Measurements from ENCODE around the gene HTR4.

The HTR4 gene

DNA sequence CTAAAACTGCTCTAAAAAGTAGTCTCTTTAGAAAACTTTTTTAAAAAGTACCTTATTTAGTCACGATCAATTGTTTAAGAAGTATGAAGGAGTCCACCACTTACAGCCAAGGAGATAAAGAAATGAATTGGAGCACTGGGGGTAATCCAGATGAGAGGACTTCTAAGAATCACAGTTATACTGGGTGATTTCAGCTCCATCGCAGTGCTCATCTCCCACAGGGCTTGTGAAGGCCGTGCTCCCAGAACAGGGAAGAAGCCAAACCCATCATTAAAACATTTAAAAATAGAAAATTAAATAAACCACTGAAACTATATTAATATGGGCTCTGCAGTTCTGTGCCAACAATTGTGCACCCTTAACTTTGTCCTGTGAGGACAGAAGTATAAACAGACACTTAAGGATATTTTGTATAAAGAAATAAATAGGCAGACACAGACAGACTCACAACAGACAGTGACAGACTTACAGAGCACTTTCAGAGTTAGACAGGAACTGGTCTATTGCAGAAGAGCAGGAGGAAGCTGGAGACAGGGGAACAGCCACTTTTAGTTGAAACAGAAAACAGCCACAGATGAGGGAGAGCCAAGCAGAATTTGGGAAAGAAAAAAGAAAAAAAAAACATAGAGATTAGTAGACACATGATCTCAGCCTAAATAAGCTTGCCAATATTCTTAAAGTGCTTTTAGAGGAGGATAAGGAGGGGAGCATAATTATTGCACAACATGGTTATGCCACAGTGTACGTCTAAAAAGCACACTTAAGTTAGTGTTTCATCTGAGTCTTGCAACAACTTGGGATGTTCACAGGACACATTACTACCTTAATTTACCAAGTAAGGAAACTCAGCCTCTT, 188.7 kb downstream of the HTR4 start:
- H3K9ac ChIP-seq (ENCODE audit: low read length): no peak overlapping the region
- no peak overlapping the region for H2AFZ ChIP-seq (ENCODE audit: low read depth, low read length)
- peaks cover 7% of the 10 kb centered on the region; the same call in 1 of the 2 replicates for H3K27me3 ChIP-seq (ENCODE audit: low read depth, low read length)
- H3K4me3 ChIP-seq (ENCODE audit: low read length): no peak overlapping the region
- TF ChIP-seq EZH2phosphoT487 (IDR thresholded peaks at IDR 0.05; ENCODE audit: low read depth) (no peak), CTCF (IDR thresholded peaks at IDR 0.05; ENCODE audit: low read depth, low read length) (no peak)
- H3K9me3 ChIP-seq (ENCODE audit: insufficient read depth, low read length): no peaks in the 10 kb centered on the region
- H3K4me1 ChIP-seq (ENCODE audit: low read length): no peaks in the 10 kb centered on the region
- no peak overlapping the region for H3K27ac ChIP-seq (ENCODE audit: low read length)
- H4K20me1 ChIP-seq (ENCODE audit: insufficient read depth, low read length): no peaks in the 10 kb centered on the region
- H3K4me2 ChIP-seq (ENCODE audit: low read length): no peak overlapping the region
- H3K36me3 ChIP-seq (replicated peaks; ENCODE audit: low read depth, low read length): no peaks in the 10 kb centered on the region
- H3K79me2 ChIP-seq (ENCODE audit: low read length): no peaks in the 10 kb centered on the region

GRCh38 chr5:148459669-148460068, 194.7 kb downstream of the HTR4 start:
- no peak for TF ChIP-seq EZH2phosphoT487 (IDR thresholded peaks at IDR 0.05; ENCODE audit: low read depth)
- TF ChIP-seq CTCF (IDR thresholded peaks at IDR 0.05; ENCODE audit: low read depth, low read length): no peak
- no peak overlapping the region for H2AFZ ChIP-seq (ENCODE audit: low read depth, low read length)
- H3K27me3 ChIP-seq (ENCODE audit: low read depth, low read length): peaks cover 7% of the 10 kb centered on the region; the same call in 1 of the 2 replicates
- H3K4me1 ChIP-seq (ENCODE audit: low read length): no peaks in the 10 kb centered on the region
- no peaks in the 10 kb centered on the region for H4K20me1 ChIP-seq (ENCODE audit: insufficient read depth, low read length)
- no peak overlapping the region for H3K9ac ChIP-seq (ENCODE audit: low read length)
- no peaks in the 10 kb centered on the region for H3K79me2 ChIP-seq (ENCODE audit: low read length)
- H3K27ac ChIP-seq (ENCODE audit: low read length): no peak overlapping the region
- no peak overlapping the region for H3K4me3 ChIP-seq (ENCODE audit: low read length)
- H3K4me2 ChIP-seq (ENCODE audit: low read length): no peak overlapping the region
- no peaks in the 10 kb centered on the region for H3K36me3 ChIP-seq (replicated peaks; ENCODE audit: low read depth, low read length)
- no peaks in the 10 kb centered on the region for H3K9me3 ChIP-seq (ENCODE audit: insufficient read depth, low read length)

- Histone ChIP-seq H3K27me3 (ENCODE audit: low read depth, low read length) (peaks cover 7% of the 10 kb centered on the region; the same call in 1 of the 2 replicates), H2AFZ (ENCODE audit: low read depth, low read length) (no peak overlapping the region), H3K27ac (ENCODE audit: low read length) (no peak overlapping the region), H3K4me1 (ENCODE audit: low read length) (no peaks in the 10 kb centered on the region), H3K79me2 (ENCODE audit: low read length) (no peaks in the 10 kb centered on the region), H4K20me1 (ENCODE audit: insufficient read depth, low read length) (no peaks in the 10 kb centered on the region), H3K9me3 (ENCODE audit: insufficient read depth, low read length) (no peaks in the 10 kb centered on the region), H3K9ac (ENCODE audit: low read length) (no peak overlapping the region), H3K4me3 (ENCODE audit: low read length) (no peak overlapping the region), H3K36me3 (replicated peaks; ENCODE audit: low read depth, low read length) (no peaks in the 10 kb centered on the region), H3K4me2 (ENCODE audit: low read length) (no peak overlapping the region)
- TF ChIP-seq CTCF (IDR thresholded peaks at IDR 0.05; ENCODE audit: low read depth, low read length) (no peak), EZH2phosphoT487 (IDR thresholded peaks at IDR 0.05; ENCODE audit: low read depth) (no peak)
Measured at GRCh38 chr5:148458036-148458888, 196.1 kb downstream of the HTR4 start.

DNA sequence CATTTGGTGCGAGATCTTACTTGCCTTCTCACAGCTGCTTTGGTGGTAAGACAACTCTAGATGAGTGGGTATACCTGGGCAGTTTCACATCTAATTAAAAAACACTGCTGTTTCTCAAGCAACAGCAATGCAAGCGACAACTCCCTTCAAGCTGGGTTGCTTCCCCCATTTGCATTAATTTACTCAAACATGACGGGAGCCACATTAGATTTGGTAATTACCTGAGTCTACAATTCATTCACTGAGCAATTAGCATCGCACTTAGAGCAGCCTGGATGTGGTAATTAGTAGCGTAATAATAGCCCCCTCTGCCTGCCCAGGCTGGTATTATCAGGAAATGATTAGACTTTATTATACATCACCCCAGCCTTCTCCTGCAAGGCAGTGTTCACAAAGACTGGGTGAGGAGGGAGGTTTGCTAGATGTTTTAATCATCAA, 197.1 kb downstream of the HTR4 start:
- Histone ChIP-seq H4K20me1 (ENCODE audit: insufficient read depth, low read length) (no peaks in the 10 kb centered on the region), H3K9ac (ENCODE audit: low read length) (no peak overlapping the region), H3K4me2 (ENCODE audit: low read length) (peak overlapping the region; percentile 39), H3K79me2 (ENCODE audit: low read length) (no peaks in the 10 kb centered on the region), H2AFZ (ENCODE audit: low read depth, low read length) (peak overlapping the region; percentile 46; the same call in 1 of the 2 replicates), H3K27ac (ENCODE audit: low read length) (no peak overlapping the region), H3K4me3 (ENCODE audit: low read length) (no peak overlapping the region), H3K27me3 (ENCODE audit: low read depth, low read length) (peaks cover 7% of the 10 kb centered on the region; the same call in 1 of the 2 replicates), H3K36me3 (replicated peaks; ENCODE audit: low read depth, low read length) (no peaks in the 10 kb centered on the region), H3K4me1 (ENCODE audit: low read length) (no peaks in the 10 kb centered on the region), H3K9me3 (ENCODE audit: insufficient read depth, low read length) (no peaks in the 10 kb centered on the region)
- no peak for TF ChIP-seq EZH2phosphoT487 (IDR thresholded peaks at IDR 0.05; ENCODE audit: low read depth)
- TF ChIP-seq CTCF (IDR thresholded peaks at IDR 0.05; ENCODE audit: low read depth, low read length): peak; percentile 48
